MM.1S (cell line): Measurements from ENCODE around the gene STK32C.

Source experiments
- DNase-seq: peaks from one replicate; pipeline ENCODE4 v3.0.0-alpha.2; 2015
- H2AFZ ChIP-seq: fragments of 300-600 bp; sonication (generic); 2 replicates; pipeline ENCODE4 v1.6.0; 2016; ENCODE audit warnings: antibody characterized with exemption, low read length
- H3F3A ChIP-seq: fragments of 300-600 bp; sonication (generic); 2 replicates; pipeline ENCODE4 v1.6.1; 2016; ENCODE audit warnings: mild to moderate bottlenecking, antibody characterized with exemption, low read length, moderate library complexity, mixed read lengths; ENCODE audit not compliant: insufficient read depth
- H3K27ac ChIP-seq: fragments of 300-600 bp; sonication (generic); 2 replicates; pipeline ENCODE4 v1.5.1; 2016; ENCODE audit warnings: mild to moderate bottlenecking, low read length
- H3K27me3 ChIP-seq: fragments of 300-600 bp; sonication (generic); replicated peaks from 2 replicates; pipeline ENCODE4 v1.6.0; 2016; ENCODE audit warnings: low read length; ENCODE audit not compliant: insufficient read depth
- H3K36me3 ChIP-seq: fragments of 300-600 bp; sonication (generic); replicated peaks from 2 replicates; pipeline ENCODE4 v1.6.1; 2016; ENCODE audit warnings: mild to moderate bottlenecking, low read length, mixed read lengths; ENCODE audit not compliant: insufficient read depth
- H3K4me1 ChIP-seq: fragments of 300-600 bp; sonication (generic); 2 replicates; pipeline ENCODE4 v1.6.1; 2016; ENCODE audit warnings: low read length, mixed read lengths
- H3K4me2 ChIP-seq: fragments of 300-600 bp; sonication (generic); 2 replicates; pipeline ENCODE4 v1.6.0; 2016; ENCODE audit warnings: low read depth, low read length
- H3K4me3 ChIP-seq: fragments of 300-600 bp; sonication (generic); 2 replicates; pipeline ENCODE4 v1.5.1; 2016; ENCODE audit warnings: low read length, mixed read lengths
- H3K79me2 ChIP-seq: fragments of 300-600 bp; sonication (generic); 2 replicates; pipeline ENCODE4 v1.6.1; 2016; ENCODE audit warnings: mixed run types, low read length, mixed read lengths
- H3K9ac ChIP-seq: fragments of 300-600 bp; sonication (generic); 2 replicates; pipeline ENCODE4 v1.6.1; 2016; ENCODE audit warnings: low read length, mixed read lengths
- H3K9me2 ChIP-seq: fragments of 300-600 bp; sonication (generic); replicated peaks from 2 replicates; pipeline ENCODE4 v1.6.1; 2016; ENCODE audit warnings: mild to moderate bottlenecking, low read length, mixed read lengths; ENCODE audit not compliant: insufficient read depth
- H3K9me3 ChIP-seq: fragments of 300-600 bp; sonication (generic); replicated peaks from 2 replicates; pipeline ENCODE4 v1.6.1; 2016; ENCODE audit warnings: mild to moderate bottlenecking, low read length, mixed read lengths; ENCODE audit not compliant: insufficient read depth
- H4K20me1 ChIP-seq: fragments of 300-600 bp; sonication (generic); 2 replicates; pipeline ENCODE4 v1.6.1; 2016; ENCODE audit warnings: mild to moderate bottlenecking, low read length, moderate library complexity, mixed read lengths; ENCODE audit not compliant: insufficient read depth
- EZH2 ChIP-seq: fragments of 300-600 bp; sonication (generic); optimal IDR thresholded peaks from 2 replicates; pipeline ENCODE3; 2017; ENCODE audit warnings: low read depth, mild to moderate bottlenecking, antibody characterized with exemption, low read length, mixed read lengths
- EZH2phosphoT487 ChIP-seq: fragments of 300-600 bp; sonication (generic); IDR thresholded peaks from 2 replicates; pipeline ENCODE4 v1.6.1; 2018; ENCODE audit warnings: antibody characterized with exemption, low read length
- TF ChIP-seq, protein P1 (sequence below): fragments of 300-600 bp; sonication (generic); IDR thresholded peaks from 2 replicates; pipeline ENCODE4 v1.5.1; 2016; ENCODE audit warnings: antibody characterized with exemption, low read length, mixed read lengths

Gene STK32C

GRCh38 chr10:132293813-132294520, 13.8 kb downstream of the STK32C start:
- Histone ChIP-seq H3K36me3 (no peaks in the 10 kb centered on the region), H3F3A (no peaks in the 10 kb centered on the region), H3K4me2 (no peak overlapping the region), H3K27me3 (no peaks in the 10 kb centered on the region), H3K79me2 (peaks cover 77% of the 10 kb centered on the region), H4K20me1 (no peaks in the 10 kb centered on the region), H3K9ac (no peak overlapping the region), H3K27ac (no peak overlapping the region), H3K4me1 (no peaks in the 10 kb centered on the region), H3K9me2 (no peaks in the 10 kb centered on the region), H3K4me3 (no peak overlapping the region), H3K9me3 (no peaks in the 10 kb centered on the region), H2AFZ (no peak overlapping the region)
- TF ChIP-seq EZH2phosphoT487 = no peak
- DNase-seq = no peak

GRCh38 chr10:132293201-132293812, 14.4 kb downstream of the STK32C start:
- no peaks in the 10 kb centered on the region for H3K27me3 ChIP-seq
- H3K79me2 ChIP-seq = peaks cover 71% of the 10 kb centered on the region
- no peaks in the 10 kb centered on the region for H4K20me1 ChIP-seq
- no peaks in the 10 kb centered on the region for H3K36me3 ChIP-seq
- no peak overlapping the region for H3K4me3 ChIP-seq
- no peak for TF ChIP-seq EZH2
- TF ChIP-seq EZH2phosphoT487 = no peak
- TF ChIP-seq, protein P1, sequence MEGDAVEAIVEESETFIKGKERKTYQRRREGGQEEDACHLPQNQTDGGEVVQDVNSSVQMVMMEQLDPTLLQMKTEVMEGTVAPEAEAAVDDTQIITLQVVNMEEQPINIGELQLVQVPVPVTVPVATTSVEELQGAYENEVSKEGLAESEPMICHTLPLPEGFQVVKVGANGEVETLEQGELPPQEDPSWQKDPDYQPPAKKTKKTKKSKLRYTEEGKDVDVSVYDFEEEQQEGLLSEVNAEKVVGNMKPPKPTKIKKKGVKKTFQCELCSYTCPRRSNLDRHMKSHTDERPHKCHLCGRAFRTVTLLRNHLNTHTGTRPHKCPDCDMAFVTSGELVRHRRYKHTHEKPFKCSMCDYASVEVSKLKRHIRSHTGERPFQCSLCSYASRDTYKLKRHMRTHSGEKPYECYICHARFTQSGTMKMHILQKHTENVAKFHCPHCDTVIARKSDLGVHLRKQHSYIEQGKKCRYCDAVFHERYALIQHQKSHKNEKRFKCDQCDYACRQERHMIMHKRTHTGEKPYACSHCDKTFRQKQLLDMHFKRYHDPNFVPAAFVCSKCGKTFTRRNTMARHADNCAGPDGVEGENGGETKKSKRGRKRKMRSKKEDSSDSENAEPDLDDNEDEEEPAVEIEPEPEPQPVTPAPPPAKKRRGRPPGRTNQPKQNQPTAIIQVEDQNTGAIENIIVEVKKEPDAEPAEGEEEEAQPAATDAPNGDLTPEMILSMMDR = no peak
- H3K9me3 ChIP-seq = no peaks in the 10 kb centered on the region
- H3K4me1 ChIP-seq = no peaks in the 10 kb centered on the region
- H3K9ac ChIP-seq = no peak overlapping the region
- no peaks in the 10 kb centered on the region for H3F3A ChIP-seq
- DNase-seq = no peak
- no peak overlapping the region for H2AFZ ChIP-seq
- no peak overlapping the region for H3K27ac ChIP-seq
- no peak overlapping the region for H3K4me2 ChIP-seq
- no peaks in the 10 kb centered on the region for H3K9me2 ChIP-seq

GRCh38 chr10:132292287-132293200, 15.2 kb downstream of the STK32C start:
- no peak for TF ChIP-seq EZH2phosphoT487
- TF ChIP-seq, protein P1 = no peak
- no peak for TF ChIP-seq EZH2
- no peaks in the 10 kb centered on the region for H4K20me1 ChIP-seq
- no peak overlapping the region for H3K27ac ChIP-seq

More at GRCh38 chr10:132292287-132293200, 15.2 kb downstream of the STK32C start:
- Histone ChIP-seq H3K79me2 (peaks cover 70% of the 10 kb centered on the region), H3K36me3 (no peaks in the 10 kb centered on the region), H3K9me3 (no peaks in the 10 kb centered on the region), H2AFZ (no peak overlapping the region), H3K4me1 (no peaks in the 10 kb centered on the region), H3K9me2 (no peaks in the 10 kb centered on the region), H3K4me3 (no peak overlapping the region), H3K9ac (no peak overlapping the region), H3K4me2 (no peak overlapping the region), H3K27me3 (no peaks in the 10 kb centered on the region), H3F3A (no peaks in the 10 kb centered on the region)
- no peak for DNase-seq
